Aorta (tissue), 5 donors: ENCODE measurements around the gene GPRC5C. TPM values are rescaled to one million over a fixed set of nuclear protein-coding genes. Genes with fewer than 3 reads are reported as not detected.

Experiments
- ATAC-seq: fragments of 200-7000 bp; cut with Tn5 transposase; one replicate; pipeline ENCODE4 v1.9.1; 2022; ENCODE audit warnings: moderate library complexity; ENCODE audit not compliant: low FRiP score
- DNase-seq, 2 donors: peaks; one replicate each; pipeline ENCODE4 v3.0.0-alpha.2; 2020
- H3K27ac ChIP-seq, 2 donors: one replicate each; pipeline ENCODE4 v1.5.1; 2013; ENCODE audit warnings: low read length in 2 of 2, mild to moderate bottlenecking in 2 of 2, moderate library complexity in 2 of 2, control low read depth in 1 of 2, inconsistent platforms in 1 of 2, low read depth in 1 of 2
- H3K27me3 ChIP-seq, 2 donors: one replicate each; pipeline ENCODE4 v1.6.1; 2013; ENCODE audit warnings: control low read depth in 1 of 2, low read length in 1 of 2, mild to moderate bottlenecking in 1 of 2, moderate library complexity in 1 of 2; ENCODE audit not compliant: insufficient read depth in 2 of 2, control insufficient read depth in 1 of 2
- H3K36me3 ChIP-seq, 2 donors: one replicate each; pipeline ENCODE4 v1.6.1; 2013; ENCODE audit warnings: control low read depth in 1 of 2, low read length in 1 of 2, mild to moderate bottlenecking in 1 of 2; ENCODE audit not compliant: insufficient read depth in 2 of 2, control insufficient read depth in 1 of 2
- H3K4me1 ChIP-seq, 2 donors: one replicate each; pipeline ENCODE4 v1.6.1; 2013; ENCODE audit warnings: low read length in 2 of 2, control low read depth in 1 of 2, mild to moderate bottlenecking in 1 of 2, moderate library complexity in 1 of 2; ENCODE audit not compliant: insufficient read depth in 2 of 2, control insufficient read depth in 1 of 2
- H3K4me3 ChIP-seq, 2 donors: one replicate each; pipeline ENCODE4 v1.5.1; 2013; ENCODE audit warnings: low read length in 2 of 2, control low read depth in 1 of 2, mild to moderate bottlenecking in 1 of 2
- H3K9me3 ChIP-seq: one replicate; pipeline ENCODE4 v1.6.1; 2013; ENCODE audit warnings: mild to moderate bottlenecking, low read length; ENCODE audit not compliant: control insufficient read depth
- WGBS, 2 donors: extraction: QIAGEN DNeasy Blood & Tissue Kit; methylation state at CpG; one replicate each; pipeline ENCODE4 v1.1.7; 2013; 5-methylcytosine and 5-hydroxymethylcytosine counted together
- intact Hi-C, 2 donors: fragments of 100-400 bp; cut with DNase I; formaldehyde crosslinking; loops; one replicate each; pipeline versions ENCODE4 v1.14.2 to v1.15.0; 2022
- polyA plus RNA-seq, 2 donors: library from polyadenylated mRNA; stranded (reverse); fragments of 200-250 nt; gene quantifications; one replicate each; pipeline ENCODE4 v1.2.3, GENCODE V29; 2013
- total RNA-seq, 2 donors: library from RNA; stranded (reverse); fragmentation: NEBNext Ultra II Directional; extraction: Animal tissue kit (Norgen Biotek cat#: 25700); gene quantifications; one replicate each; pipeline ENCODE4 v1.2.1, GENCODE V29; 2021
- donor health status: healthy with polysubstance abuse.
- donor health status: Bipolar disorder and iron deficiency.
- donor health status: DM: no; HTN: no; CAD: no.
- donor health status: DM: no; HTN: no; CAD: no.
- donor health status: DM: yes; HTN: yes; CAD: no.

GPRC5C gene
- total and polyA plus RNA-seq, 4 donors: 31.6 to 59.4 (median 47.7) TPM

DNA sequence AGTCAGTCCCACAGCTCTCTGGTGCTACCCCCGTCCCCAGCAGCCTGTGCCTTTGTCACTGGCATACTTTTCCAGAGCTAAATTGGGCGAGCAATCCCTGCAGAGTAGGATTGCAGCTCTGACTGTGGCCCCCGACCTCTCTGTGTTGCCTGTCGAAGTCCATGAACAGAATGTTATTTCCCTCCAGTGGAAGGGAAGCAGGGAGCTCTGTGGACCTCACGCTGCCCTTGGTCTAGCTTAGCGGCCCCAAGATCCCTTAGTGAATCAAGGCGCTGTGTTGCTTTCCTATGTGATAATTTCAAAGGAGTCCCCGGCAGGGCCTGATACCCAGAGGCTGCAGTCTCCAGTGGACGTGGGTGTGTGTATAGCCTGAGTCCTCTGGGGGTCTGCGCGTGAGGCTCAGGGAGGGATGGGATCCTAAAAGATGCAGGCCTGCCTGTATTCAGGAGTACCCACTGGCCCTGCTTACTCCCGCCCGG is 19.1 kb downstream of the GPRC5C start:
- Histone ChIP-seq H3K4me3 (no peak overlapping the region), H3K27ac (peak overlapping the region in 1 of 2 donors; percentile 99), H3K27me3 (no peaks in the 10 kb centered on the region), H3K4me1 (peaks cover 4 to 8% of the 10 kb centered on the region in 2 donors), H3K36me3 (no peaks in the 10 kb centered on the region), H3K9me3 (no peaks in the 10 kb centered on the region)
- ATAC-seq: no peak
- DNase-seq: peak in 1 of 2 donors; percentile 35
- intact Hi-C loops: loop anchor here in 1 of 2 donors (5.0 kb wide), 1 partner anchor 239 kb away; the partner anchor contains the start of gene TTYH2
- WGBS, 2 donors: 92 to 94% methylated on average over 13 of the region's 13 CpGs

DNA sequence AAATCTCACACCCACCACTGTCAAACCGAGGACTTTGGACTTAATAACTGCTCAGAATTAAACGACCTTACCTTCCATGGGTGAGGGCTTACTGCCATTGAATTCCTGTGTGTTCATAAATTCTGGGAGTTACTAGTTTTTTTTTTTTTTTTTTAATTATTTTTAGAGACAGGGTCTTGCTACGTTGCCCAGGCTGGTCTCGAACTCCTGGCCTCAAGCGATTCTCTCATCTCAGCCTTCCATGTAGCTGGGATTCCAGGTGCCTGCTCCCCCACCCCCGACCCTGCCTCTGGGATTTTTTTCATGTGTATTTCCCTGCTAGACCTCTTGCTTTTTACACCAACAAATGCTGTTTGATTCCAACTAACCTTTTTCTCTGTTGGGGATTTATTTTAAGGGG is 19.7 kb downstream of the GPRC5C start:
- intact Hi-C loops: loop anchor here in 1 of 2 donors (5.0 kb wide), 1 partner anchor 239 kb away; the partner anchor contains the start of gene TTYH2
- 68 to 80% methylated on average over 5 to 6 of the region's 6 CpGs for WGBS, 2 donors
- Histone ChIP-seq H3K27me3 (no peaks in the 10 kb centered on the region), H3K27ac (peak overlapping the region in 1 of 2 donors; percentile 99), H3K4me1 (peaks cover 3 to 8% of the 10 kb centered on the region in 2 donors), H3K4me3 (no peak overlapping the region), H3K36me3 (no peaks in the 10 kb centered on the region), H3K9me3 (no peaks in the 10 kb centered on the region)
- ATAC-seq: no peak
- DNase-seq: no peak

DNA sequence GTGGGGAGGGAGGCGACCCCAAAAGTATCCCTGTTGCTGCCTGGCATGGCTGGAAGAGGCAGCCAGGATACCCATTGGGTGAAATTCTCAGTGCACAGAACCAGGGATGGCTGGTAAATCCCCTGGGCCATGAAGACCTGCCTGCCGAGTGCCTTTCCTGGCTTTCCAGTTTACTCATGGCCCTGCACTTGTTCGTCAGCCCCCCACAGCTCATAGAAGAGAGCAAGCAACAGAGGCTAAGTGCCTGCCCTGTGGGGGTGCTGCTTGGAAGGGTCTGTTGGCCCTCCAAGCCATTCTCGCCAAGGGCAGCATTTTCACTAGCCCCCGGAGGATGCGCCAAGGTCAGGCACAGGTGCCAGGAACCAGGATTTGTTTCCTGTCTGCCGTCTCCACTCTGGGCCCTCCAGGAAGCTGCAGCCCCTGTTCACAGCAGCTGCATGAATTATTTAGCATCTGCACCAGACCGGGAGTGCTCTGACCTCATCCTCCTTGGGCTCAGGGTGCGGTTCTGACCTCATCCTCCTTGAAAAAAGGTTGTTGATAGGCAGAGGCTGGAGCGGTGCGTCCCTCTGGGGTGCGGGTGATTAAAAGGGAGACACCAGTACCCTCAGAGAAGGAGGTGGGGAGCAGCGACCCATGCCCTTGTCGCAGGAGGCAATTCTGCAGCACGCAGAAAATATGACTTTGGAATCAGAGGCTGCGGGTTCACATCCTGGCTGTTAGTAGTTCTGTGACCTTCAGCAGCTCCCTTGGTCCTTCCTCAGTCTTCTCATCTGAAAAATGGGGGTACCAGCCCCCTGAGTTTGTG is 20.3 kb downstream of the GPRC5C start:
- H3K9me3 ChIP-seq: no peaks in the 10 kb centered on the region
- 67 to 68% methylated on average over 16 of the region's 16 CpGs for WGBS, 2 donors
- ATAC-seq (no peak), DNase-seq (peak in 1 of 2 donors; percentile 38)
- H3K4me3 ChIP-seq: no peak overlapping the region
- intact Hi-C loops: loop anchor here in 1 of 2 donors (5.0 kb wide), 1 partner anchor 240 kb away; the partner anchor contains the start of gene TTYH2
- no peaks in the 10 kb centered on the region for H3K36me3 ChIP-seq
- H3K27me3 ChIP-seq: no peaks in the 10 kb centered on the region
- peak overlapping the region; percentile 16 to 43 for H3K27ac ChIP-seq
- peaks cover 3 to 8% of the 10 kb centered on the region in 2 donors for H3K4me1 ChIP-seq

DNA sequence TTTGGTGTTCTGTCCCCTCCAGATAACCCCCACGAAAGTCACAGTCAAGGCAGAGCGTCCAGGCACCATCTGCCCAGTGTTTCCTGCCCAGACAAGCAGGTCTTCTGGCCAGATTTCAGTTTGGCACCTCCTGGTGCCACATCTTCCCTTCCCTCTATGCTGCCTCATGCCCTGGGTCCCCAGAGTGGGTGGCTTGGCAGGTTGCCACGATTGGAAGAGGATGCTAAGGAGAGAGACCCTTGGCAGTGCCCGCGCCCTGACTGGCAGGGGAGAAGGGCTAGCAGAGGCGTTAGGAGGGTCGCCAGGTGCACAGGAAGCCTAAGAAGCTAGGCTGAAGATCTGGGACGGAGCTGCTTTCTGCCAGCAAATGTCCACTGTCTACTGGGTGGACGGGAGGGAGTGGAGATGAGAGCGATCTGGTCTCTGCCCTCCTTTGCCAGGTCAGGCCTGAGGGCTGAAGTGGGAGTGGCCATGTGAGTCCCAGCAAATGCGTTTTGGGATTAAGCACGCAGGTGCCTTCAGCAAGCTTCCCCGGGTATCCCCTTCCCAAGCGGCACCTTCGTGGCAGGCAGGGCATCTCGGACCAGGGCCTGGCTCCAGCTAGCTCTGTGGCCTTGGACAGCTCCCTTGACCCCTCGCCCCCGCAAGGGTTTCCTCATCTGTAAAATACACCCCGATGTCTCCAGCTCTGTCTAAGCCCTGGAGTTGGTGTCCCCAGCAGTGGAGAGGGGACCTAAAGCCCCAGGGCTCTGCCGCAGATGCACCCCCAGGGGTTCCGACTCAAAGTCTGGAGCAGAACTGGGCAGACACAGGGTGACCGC is 21.2 kb downstream of the GPRC5C start:
- intact Hi-C loops: loop anchor here in 1 of 2 donors (5.0 kb wide), 1 partner anchor 241 kb away; the partner anchor contains the start of gene TTYH2
- Histone ChIP-seq H3K9me3 (no peaks in the 10 kb centered on the region), H3K27ac (peak overlapping the region; percentile 16 to 64), H3K4me1 (peaks cover 3 to 8% of the 10 kb centered on the region in 2 donors), H3K4me3 (no peak overlapping the region), H3K27me3 (no peaks in the 10 kb centered on the region), H3K36me3 (no peaks in the 10 kb centered on the region)
- ATAC-seq (no peak), DNase-seq (peak in 1 of 2 donors; percentile 48)
- WGBS, 2 donors: 54 to 55% methylated on average over 22 of the region's 22 CpGs

DNA sequence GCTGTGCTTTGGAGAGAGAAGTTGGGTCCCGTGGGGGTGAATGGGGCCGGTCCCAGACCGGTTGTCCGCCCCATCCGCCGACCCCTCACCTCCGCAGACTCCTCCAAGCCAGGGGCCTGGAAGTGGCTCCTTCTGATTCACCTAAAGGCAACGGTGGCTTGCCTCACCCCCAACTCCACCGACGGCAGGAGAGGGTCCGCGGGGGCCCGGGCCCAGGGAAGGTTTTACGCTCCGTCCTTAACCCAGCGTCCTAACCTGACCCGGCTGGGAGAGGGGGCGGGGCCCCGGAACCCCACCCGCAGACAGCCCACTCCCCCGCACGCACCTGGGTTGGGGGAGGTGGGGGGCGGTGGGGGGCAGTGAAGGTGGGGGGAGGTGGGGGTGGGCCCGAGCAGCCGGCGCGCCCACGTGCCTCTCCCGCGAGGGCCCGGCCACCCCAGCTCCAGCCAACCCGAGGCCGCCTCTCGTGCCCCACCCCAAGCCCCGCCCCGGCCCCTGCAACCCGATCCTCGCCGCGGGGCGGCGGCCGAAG is 21.8 kb downstream of the GPRC5C start:
- H3K9me3 ChIP-seq: no peaks in the 10 kb centered on the region
- peak overlapping the region in 1 of 2 donors; percentile 64 for H3K27ac ChIP-seq
- WGBS, 2 donors: 4 to 5% methylated on average over 26 to 43 of the region's 43 CpGs
- peak; percentile 55 for ATAC-seq
- H3K36me3 ChIP-seq: no peaks in the 10 kb centered on the region
- H3K4me3 ChIP-seq: peak overlapping the region in 1 of 2 donors; percentile 9
- DNase-seq: no peak
- no peaks in the 10 kb centered on the region for H3K27me3 ChIP-seq
- intact Hi-C loops: loop anchor here in 1 of 2 donors (2.0 to 5.0 kb wide), 2 partner anchors 23 to 241 kb away; partner anchors contain the start of gene TTYH2
- peaks cover 3 to 8% of the 10 kb centered on the region in 2 donors for H3K4me1 ChIP-seq

DNA sequence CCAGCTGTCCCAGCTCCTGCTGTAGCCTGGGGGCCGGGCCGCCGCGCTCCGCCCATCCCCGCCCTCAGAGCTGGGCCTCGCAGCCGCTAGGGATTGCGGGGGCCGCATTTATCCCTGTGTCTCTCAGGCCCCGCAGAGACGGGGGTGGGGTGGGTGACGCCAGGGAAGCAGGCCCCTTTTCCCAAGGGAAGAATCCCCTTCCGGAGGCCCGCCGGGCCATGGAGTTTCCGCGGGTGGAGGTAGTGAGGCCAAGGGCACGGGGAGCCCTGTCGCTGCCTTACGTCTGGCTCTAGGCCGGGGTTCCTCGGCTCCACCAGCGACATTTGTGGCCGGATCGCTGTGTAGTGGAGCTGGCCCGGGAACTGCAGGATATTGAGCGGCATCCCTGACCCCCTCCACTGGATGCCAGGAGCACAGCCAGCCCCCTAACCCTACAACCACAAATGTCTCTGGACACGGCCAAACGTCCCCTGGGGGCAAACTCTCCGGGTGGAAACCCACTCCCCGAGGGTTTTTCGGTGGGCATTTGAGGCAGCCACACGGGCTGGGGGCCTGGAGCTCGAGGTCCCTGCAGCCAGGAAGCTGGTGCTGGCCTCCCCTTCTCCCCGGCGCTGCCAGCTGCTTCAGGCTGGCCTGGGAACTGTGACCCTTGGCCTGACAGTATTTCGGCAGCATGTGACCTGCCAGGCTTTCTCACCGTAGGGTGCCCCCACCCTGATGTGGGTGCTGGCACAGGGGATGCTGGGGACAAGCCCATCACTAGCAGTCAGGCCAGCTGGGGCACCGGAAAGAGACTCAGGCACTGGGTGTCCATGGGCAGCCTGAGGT is 22.5 kb downstream of the GPRC5C start:
- H3K27me3 ChIP-seq: no peaks in the 10 kb centered on the region
- H3K9me3 ChIP-seq: no peaks in the 10 kb centered on the region
- peak; percentile 94 to 96 for DNase-seq
- peaks cover 3 to 5% of the 10 kb centered on the region in 2 donors for H3K4me1 ChIP-seq
- H3K36me3 ChIP-seq: no peaks in the 10 kb centered on the region
- H3K27ac ChIP-seq: peak overlapping the region; percentile 49 to 78
- peak overlapping the region in 1 of 2 donors; percentile 14 for H3K4me3 ChIP-seq
- intact Hi-C loops: loop anchor here in 1 of 2 donors (2.0 to 5.0 kb wide), 3 partner anchors 24 to 242 kb away; partner anchors contain the start of gene TTYH2
- peak; percentile 94 for ATAC-seq
- 8 to 10% methylated on average over 39 to 40 of the region's 40 CpGs for WGBS, 2 donors

DNA sequence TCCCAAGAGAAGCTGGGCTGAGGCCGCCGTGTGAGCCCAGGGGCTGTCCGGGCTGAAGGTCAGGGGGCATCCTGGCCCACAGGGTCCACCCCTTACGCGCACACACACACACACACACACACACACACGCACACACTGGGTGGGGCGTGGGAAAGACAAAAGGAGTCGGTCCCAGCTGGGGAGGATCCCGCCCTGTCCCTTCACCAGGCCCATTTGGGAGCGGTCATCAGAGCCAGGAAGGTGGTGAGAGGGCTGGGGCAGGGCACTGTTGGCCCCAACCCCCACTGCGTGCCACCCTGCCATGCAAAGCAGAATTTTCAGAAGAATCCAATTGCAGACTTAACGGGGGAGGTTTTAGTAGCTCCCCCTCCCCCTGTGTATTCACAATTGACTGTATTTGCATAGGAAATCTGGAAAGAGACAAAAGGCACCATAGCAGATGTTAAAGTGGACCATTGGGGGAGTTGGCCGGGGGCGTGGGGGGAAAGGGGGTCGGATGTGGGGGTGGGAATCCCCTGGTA is 23.2 kb downstream of the GPRC5C start:
- ATAC-seq (no peak), DNase-seq (no peak)
- H3K4me1 ChIP-seq: no peaks in the 10 kb centered on the region
- H3K27me3 ChIP-seq: no peaks in the 10 kb centered on the region
- intact Hi-C loops: loop anchor here in 1 of 2 donors (2.0 to 5.0 kb wide), 2 partner anchors 24 to 38 kb away; no protein-coding TSS in a partner anchor
- H3K27ac ChIP-seq: peak overlapping the region in 1 of 2 donors; percentile 49
- no peak overlapping the region for H3K4me3 ChIP-seq
- 75 to 81% methylated on average over 15 of the region's 15 CpGs for WGBS, 2 donors
- H3K36me3 ChIP-seq: no peaks in the 10 kb centered on the region
- no peaks in the 10 kb centered on the region for H3K9me3 ChIP-seq
